Erythroblast (primary cell): ENCODE data around the gene TLCD3A.
"Not testable (repeated sequence)": the region's sequence is repeated elsewhere in the genome, so short reads cannot be mapped to it uniquely, and the experiment has no call there.

ENCODE experiments used
- GATA1 ChIP-seq: IDR thresholded peaks from 2 replicates; pipeline ENCODE4 v1.6.1; 2011; ENCODE audit warnings: low read depth, mild to moderate bottlenecking, control low read depth, low read length, moderate library complexity
- POLR2A ChIP-seq: IDR thresholded peaks from 2 replicates; pipeline ENCODE4 v1.6.1; 2011; ENCODE audit warnings: mild to moderate bottlenecking, low read length

- not testable (repeated sequence) for TF ChIP-seq POLR2A, GATA1
Observed at GRCh38 chr17:749359-749758, 17.0 kb downstream of the TLCD3A start.
